Keratinocyte (primary cell): ENCODE data around the gene ZBTB7A. TPM values are rescaled to one million over a fixed set of nuclear protein-coding genes. Genes with fewer than 3 reads are reported as not detected.
"Not testable (repeated sequence)": the region's sequence is repeated elsewhere in the genome, so short reads cannot be mapped to it uniquely, and the experiment has no call there.

Experiments used
- DNase-seq: peaks from one replicate; pipeline ENCODE4 v3.0.0-alpha.2; 2011; ENCODE audit warnings: low read depth, missing footprints, low spot score
- FAIRE-seq: peaks from 2 replicates; lab custom pipeline; 2011; peaks lifted over from hg19 to GRCh38; lab: Jason Lieb, UNC
- H2AFZ ChIP-seq: 2 replicates; pipeline ENCODE4 v1.6.0; 2012; ENCODE audit warnings: low read length, control low read depth, inconsistent platforms; ENCODE audit not compliant: control insufficient read depth
- H3K27ac ChIP-seq: 2 replicates; pipeline ENCODE4 v1.5.1; 2011; ENCODE audit warnings: low read length; ENCODE audit not compliant: control insufficient read depth, insufficient read depth
- H3K27me3 ChIP-seq: 3 replicates; pipeline ENCODE4 v1.6.0; 2011; ENCODE audit warnings: low read length; ENCODE audit not compliant: control insufficient read depth, insufficient read depth; ENCODE audit errors: extremely low read depth
- H3K36me3 ChIP-seq, 2 experiments: 2 replicates in 1 of 2; 3 replicates in 1 of 2; pipeline ENCODE4 v1.5.1; 2011; ENCODE audit warnings: low read length in 2 of 2, mild to moderate bottlenecking in 1 of 2; ENCODE audit not compliant: control insufficient read depth in 2 of 2, insufficient read depth in 2 of 2; ENCODE audit errors: extremely low read depth in 1 of 2
- H3K4me1 ChIP-seq: 3 replicates; pipeline ENCODE4 v1.5.1; 2011; ENCODE audit warnings: low read length; ENCODE audit not compliant: control insufficient read depth, insufficient read depth; ENCODE audit errors: extremely low read depth
- H3K4me2 ChIP-seq: 3 replicates; pipeline ENCODE4 v1.6.0; 2011; ENCODE audit warnings: low read depth, low read length; ENCODE audit not compliant: control insufficient read depth, insufficient read depth; ENCODE audit errors: extremely low read depth
- H3K4me3 ChIP-seq, 3 experiments: fragments of 200-600 bp in 1 of 3; sonication (generic) in 1 of 3; 2 replicates in 2 of 3; 3 replicates in 1 of 3; pipeline ENCODE4 v1.5.1; 2011 to 2016; ENCODE audit warnings: low read length in 3 of 3, mild to moderate bottlenecking in 3 of 3, control low read depth in 2 of 3, inconsistent platforms in 1 of 3, low read depth in 1 of 3, mixed read lengths in 1 of 3, mixed run types in 1 of 3, moderate library complexity in 1 of 3; ENCODE audit not compliant: control insufficient read depth in 2 of 3, insufficient read depth in 2 of 3; ENCODE audit errors: extremely low read depth in 1 of 3
- H3K79me2 ChIP-seq: 2 replicates; pipeline ENCODE4 v1.6.0; 2012; ENCODE audit warnings: low read length; ENCODE audit not compliant: control insufficient read depth, insufficient read depth
- H3K9ac ChIP-seq: 3 replicates; pipeline ENCODE4 v1.6.0; 2011; ENCODE audit warnings: low read length; ENCODE audit not compliant: control insufficient read depth, insufficient read depth; ENCODE audit errors: extremely low read depth
- H3K9me1 ChIP-seq: 3 replicates; pipeline ENCODE4 v1.6.0; 2011; ENCODE audit warnings: low read length; ENCODE audit not compliant: control insufficient read depth, insufficient read depth; ENCODE audit errors: extremely low read depth
- H3K9me3 ChIP-seq: 2 replicates; pipeline ENCODE4 v1.5.1; 2012; ENCODE audit warnings: low read depth, low read length; ENCODE audit not compliant: control insufficient read depth
- H4K20me1 ChIP-seq: 3 replicates; pipeline ENCODE4 v1.6.0; 2011; ENCODE audit warnings: low read length; ENCODE audit not compliant: control insufficient read depth, insufficient read depth; ENCODE audit errors: extremely low read depth
- EZH2 ChIP-seq: IDR thresholded peaks from one replicate; pipeline ENCODE4 v1.6.1; 2012; ENCODE audit warnings: inconsistent platforms, mild to moderate bottlenecking, low read length, moderate library complexity
- dilution Hi-C: fragments of 300-500 bp; cut with MboI; formaldehyde crosslinking; loops from one replicate; pipeline ENCODE4 v1.7.0; 2020; ENCODE audit warnings: low sequenced_read_pairs; ENCODE audit not compliant: extremely low pct_ligation_motif_present
- polyA plus RNA-seq, 5 experiments: library from polyadenylated mRNA; depleted of rRNA in 3 of 5; stranded (reverse) in 3 of 5; stranded (forward) in 1 of 5; unstranded in 1 of 5; fragments of >200 nt; gene quantifications; 1 replicate in 1 of 5; 2 replicates in 3 of 5; 3 replicates in 1 of 5; pipeline versions ENCODE4 v1.2.1 to v1.2.3, GENCODE V29; 2011 to 2012; ENCODE audit warnings: missing spikeins in 2 of 5, low read depth in 1 of 5, low replicate concordance in 1 of 5
- TF ChIP-seq, protein P1 (sequence below), 3 experiments: IDR thresholded peaks in 1 of 3; conservative IDR thresholded peaks in 1 of 3; optimal IDR thresholded peaks in 1 of 3; 2 replicates in 2 of 3; 3 replicates in 1 of 3; pipeline versions ENCODE3 to v1.5.1; 2011; ENCODE audit warnings: low read length in 3 of 3, mild to moderate bottlenecking in 3 of 3, moderate library complexity in 2 of 3, control low read depth in 1 of 3, inconsistent platforms in 1 of 3; ENCODE audit not compliant: insufficient read depth in 2 of 3; ENCODE audit errors: extremely low read depth in 1 of 3

Gene ZBTB7A
- polyA plus RNA-seq, 1 donor (not counting 4 experiments of a cell fraction or from before 2014, with no cell fraction given), result 3.7 TPM

GRCh38 chr19:4000798-4001197 is 65.9 kb downstream of the ZBTB7A start:
- H3K9me3 ChIP-seq, H3K9me1 ChIP-seq, H3K27ac ChIP-seq, H3K9ac ChIP-seq, dilution Hi-C loops, FAIRE-seq, H3K4me3 ChIP-seq, H3K4me2 ChIP-seq, H4K20me1 ChIP-seq, DNase-seq, H2AFZ ChIP-seq, H3K79me2 ChIP-seq, H3K36me3 ChIP-seq, H3K27me3 ChIP-seq, H3K4me1 ChIP-seq: not testable (repeated sequence)

DNA sequence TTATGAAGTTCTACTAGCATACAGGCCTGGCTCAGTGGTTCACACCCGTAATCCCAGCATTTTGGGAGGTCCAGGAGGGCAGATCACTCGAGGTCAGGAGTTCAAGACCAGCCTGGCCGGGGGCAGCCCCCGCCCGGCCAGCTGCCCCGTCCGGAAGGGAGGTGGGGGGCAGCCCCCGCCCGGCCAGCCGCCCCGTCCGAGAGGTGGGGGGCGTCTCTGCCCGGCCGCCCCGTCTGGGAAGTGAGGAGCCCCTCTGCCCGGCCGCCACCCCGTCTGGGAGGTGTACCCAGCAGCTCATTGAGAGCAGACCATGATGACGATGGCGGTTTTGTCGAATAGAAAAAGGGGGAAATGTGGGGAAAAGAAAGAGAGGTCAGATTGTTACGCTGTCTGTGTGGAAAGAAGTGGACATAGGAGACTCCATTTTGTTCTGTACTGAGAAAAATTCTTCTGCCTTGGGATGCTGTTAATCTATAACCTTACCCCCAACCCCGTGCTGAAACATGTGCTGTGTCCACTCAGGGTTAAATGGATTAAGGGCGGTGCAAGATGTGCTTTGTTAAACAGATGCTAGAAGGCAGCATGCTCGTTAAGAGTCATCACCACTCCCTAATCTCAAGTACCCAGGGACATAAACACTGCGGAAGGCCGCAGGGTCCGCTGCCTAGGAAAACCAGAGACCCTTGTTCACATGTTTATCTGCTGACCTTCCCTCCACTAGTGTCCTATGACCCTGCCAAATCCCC is 67.9 kb downstream of the ZBTB7A start:
- H3K4me1 ChIP-seq, dilution Hi-C loops, H3K27me3 ChIP-seq, H3K9me1 ChIP-seq, H3K9ac ChIP-seq, H3K27ac ChIP-seq, H3K4me2 ChIP-seq, FAIRE-seq, H3K4me3 ChIP-seq, H2AFZ ChIP-seq, H4K20me1 ChIP-seq, H3K9me3 ChIP-seq, H3K36me3 ChIP-seq, H3K79me2 ChIP-seq, DNase-seq: not testable (repeated sequence)

DNA sequence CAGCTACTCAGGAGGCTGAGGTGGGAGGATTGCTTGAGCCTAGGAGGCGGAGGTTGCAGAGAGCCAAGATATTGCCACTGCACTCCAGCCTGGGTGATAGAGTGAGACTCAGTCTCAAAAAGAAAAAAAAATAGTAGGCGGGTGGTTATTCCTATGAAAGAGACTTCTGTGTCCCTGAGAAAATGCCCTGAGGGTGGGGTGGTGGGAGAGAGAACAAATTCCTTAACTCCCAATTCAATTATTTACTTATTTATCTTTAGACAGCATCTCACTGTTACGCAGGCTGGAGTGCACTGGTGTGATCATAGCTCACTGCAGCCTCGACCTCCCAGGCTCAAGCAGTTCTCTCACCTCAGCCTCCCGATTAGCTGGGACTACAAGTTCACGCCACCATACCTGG is 71.1 kb downstream of the ZBTB7A start:
- H2AFZ ChIP-seq, result no peak overlapping the region
- dilution Hi-C loops, result no loop called here
- no peaks in the 10 kb centered on the region for H3K36me3 ChIP-seq
- H3K27ac ChIP-seq, result no peak overlapping the region
- no peaks in the 10 kb centered on the region for H3K79me2 ChIP-seq
- H3K27me3 ChIP-seq, result no peaks in the 10 kb centered on the region
- no peaks in the 10 kb centered on the region for H3K4me1 ChIP-seq
- H4K20me1 ChIP-seq, result no peaks in the 10 kb centered on the region
- DNase-seq (no peak), FAIRE-seq (no peak)
- H3K4me2 ChIP-seq, result no peak overlapping the region
- no peaks in the 10 kb centered on the region for H3K9me1 ChIP-seq
- no peak overlapping the region for H3K4me3 ChIP-seq
- no peaks in the 10 kb centered on the region for H3K9me3 ChIP-seq
- TF ChIP-seq EZH2, result no peak
- TF ChIP-seq, protein P1, sequence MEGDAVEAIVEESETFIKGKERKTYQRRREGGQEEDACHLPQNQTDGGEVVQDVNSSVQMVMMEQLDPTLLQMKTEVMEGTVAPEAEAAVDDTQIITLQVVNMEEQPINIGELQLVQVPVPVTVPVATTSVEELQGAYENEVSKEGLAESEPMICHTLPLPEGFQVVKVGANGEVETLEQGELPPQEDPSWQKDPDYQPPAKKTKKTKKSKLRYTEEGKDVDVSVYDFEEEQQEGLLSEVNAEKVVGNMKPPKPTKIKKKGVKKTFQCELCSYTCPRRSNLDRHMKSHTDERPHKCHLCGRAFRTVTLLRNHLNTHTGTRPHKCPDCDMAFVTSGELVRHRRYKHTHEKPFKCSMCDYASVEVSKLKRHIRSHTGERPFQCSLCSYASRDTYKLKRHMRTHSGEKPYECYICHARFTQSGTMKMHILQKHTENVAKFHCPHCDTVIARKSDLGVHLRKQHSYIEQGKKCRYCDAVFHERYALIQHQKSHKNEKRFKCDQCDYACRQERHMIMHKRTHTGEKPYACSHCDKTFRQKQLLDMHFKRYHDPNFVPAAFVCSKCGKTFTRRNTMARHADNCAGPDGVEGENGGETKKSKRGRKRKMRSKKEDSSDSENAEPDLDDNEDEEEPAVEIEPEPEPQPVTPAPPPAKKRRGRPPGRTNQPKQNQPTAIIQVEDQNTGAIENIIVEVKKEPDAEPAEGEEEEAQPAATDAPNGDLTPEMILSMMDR (optimal IDR thresholded peaks at IDR 0.05 in 1 of 3, IDR thresholded peaks at IDR 0.05 in 1 of 3, conservative IDR thresholded peaks at IDR 0.05 in 1 of 3; ENCODE audit: extremely low read depth in 1 of 3, insufficient read depth in 2 of 3, low read length in 3 of 3), result no peak
- no peak overlapping the region for H3K9ac ChIP-seq

Other genes with a start within 250 kb of the ZBTB7A start
- gene ZFR2, start 197.9 kb downstream of the ZBTB7A start, polyA plus RNA-seq, result not detected in 3 replicates
- gene ATCAY, start 186.2 kb downstream of the ZBTB7A start, polyA plus RNA-seq, result not detected in 3 replicates
- not detected in 3 replicates for gene NMRK2, start 133.8 kb downstream of the ZBTB7A start, polyA plus RNA-seq
- gene DAPK3, start 95.8 kb downstream of the ZBTB7A start, polyA plus RNA-seq, result 57.3 to 94.7 TPM (median 60.8 TPM) in 3 replicates
- gene EEF2, start 81.4 kb downstream of the ZBTB7A start, polyA plus RNA-seq, result 884 to 1,193 TPM (median 1,022 TPM) in 3 replicates
- gene PIAS4, start 59.2 kb downstream of the ZBTB7A start, polyA plus RNA-seq, result 6.1 to 11.4 TPM (median 7.5 TPM) in 3 replicates
- 61.8 to 97.9 TPM (median 89.5 TPM) in 3 replicates for gene MAP2K2, start 57.2 kb upstream of the ZBTB7A start, polyA plus RNA-seq
- not detected in 3 replicates for gene CREB3L3, start 86.7 kb upstream of the ZBTB7A start, polyA plus RNA-seq
- 14.6 to 28.6 TPM (median 17.4 TPM) in 3 replicates for gene SIRT6, start 115.7 kb upstream of the ZBTB7A start, polyA plus RNA-seq
- gene ANKRD24, start 115.8 kb upstream of the ZBTB7A start, polyA plus RNA-seq, result 0.02 to 0.15 TPM (median 0.07 TPM) in 3 replicates
- 0.05 to 0.21 TPM in 2 of 3 replicates, not detected in the other for gene EBI3, start 162.6 kb upstream of the ZBTB7A start, polyA plus RNA-seq
- 10.8 to 17.0 TPM (median 13.7 TPM) in 3 replicates for gene YJU2, start 180.2 kb upstream of the ZBTB7A start, polyA plus RNA-seq
- gene SHD, start 212.4 kb upstream of the ZBTB7A start, polyA plus RNA-seq, result not detected in 3 replicates
- not detected in 3 replicates for gene TMIGD2, start 235.5 kb upstream of the ZBTB7A start, polyA plus RNA-seq
- gene FSD1, start 237.7 kb upstream of the ZBTB7A start, polyA plus RNA-seq, result 0.35 to 1.8 TPM (median 0.49 TPM) in 3 replicates